Activated T-helper 1 cell treated with Interleukin-2 at 50 U/mL for 16 hours (primary cell): ENCODE measurements around the gene F12.

Experiments
- DNase-seq: peaks from one replicate; pipeline ENCODE4 v3.0.0-alpha.2; 2020; ENCODE audit warnings: low read depth

Gene F12

GRCh38 chr5:177354711-177355110 is 54.7 kb downstream of the F12 start:
- DNase-seq, result no peak

DNA sequence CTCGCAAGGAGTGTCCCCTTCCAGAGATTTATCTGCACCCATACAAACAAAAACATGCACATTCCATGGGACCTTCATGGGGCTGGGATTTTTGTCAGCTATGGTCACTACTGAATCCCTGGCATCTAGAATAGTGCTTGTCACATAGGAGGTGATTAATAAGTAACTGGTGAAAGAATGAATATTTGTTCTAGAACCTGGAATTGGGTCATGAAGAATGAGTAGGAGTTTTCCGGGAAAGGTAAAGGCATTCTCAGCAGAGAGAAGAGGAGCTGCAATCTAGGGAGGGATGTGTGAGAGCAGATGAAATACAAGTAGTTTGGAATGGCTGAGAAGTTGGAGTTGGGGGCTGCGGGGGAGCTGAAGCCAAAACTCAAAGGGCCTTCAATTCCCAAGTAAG is 55.1 kb downstream of the F12 start:
- no peak for DNase-seq

- no peak for DNase-seq
Measured at GRCh38 chr5:177353093-177353492, 56.3 kb downstream of the F12 start.
